Measurements from ENCODE around the gene PITPNM1.
"Not testable (repeated sequence)": the region's sequence is repeated elsewhere in the genome, so short reads cannot be mapped to it uniquely, and the experiment has no call there.

PITPNM1 gene

GRCh38 chr11:67548112-67548511 is 42.9 kb upstream of the PITPNM1 start:
- not testable (repeated sequence) for H3K9me3 ChIP-seq (ENCODE audit: control insufficient read depth, low read length); H2BK15ac ChIP-seq (ENCODE audit: low read depth, poor library complexity, severe bottlenecking); DNase-seq; H3K4me3 ChIP-seq (ENCODE audit: insufficient read depth in 1 of 2, low read depth in 1 of 2, low read length in 2 of 2); H2BK120ac ChIP-seq (ENCODE audit: low read depth, low read length); H3K27ac ChIP-seq (ENCODE audit: low read length, poor library complexity, severe bottlenecking); H3K23ac ChIP-seq (ENCODE audit: low read length in 2 of 2); H2AFZ ChIP-seq (ENCODE audit: low read depth, low read length); H3K36me3 ChIP-seq (ENCODE audit: control insufficient read depth in 1 of 2, insufficient read depth in 2 of 2, low read depth in 1 of 2, low read length in 2 of 2); H4K8ac ChIP-seq (ENCODE audit: low read length); H3K14ac ChIP-seq (ENCODE audit: low read length in 2 of 2); H2AK5ac ChIP-seq (ENCODE audit: low read length, severe bottlenecking); H3K79me1 ChIP-seq (replicated peaks; ENCODE audit: low read length, poor library complexity, severe bottlenecking); H2BK12ac ChIP-seq (ENCODE audit: low read length in 2 of 2); H3K4ac ChIP-seq (ENCODE audit: low read depth in 1 of 2, low read length in 2 of 2); H3K9ac ChIP-seq (ENCODE audit: low read length); H3K18ac ChIP-seq (ENCODE audit: low read depth in 1 of 2, low read length in 2 of 2); H4K91ac ChIP-seq (ENCODE audit: low read length); H2BK5ac ChIP-seq (ENCODE audit: low read depth, low read length, poor library complexity, severe bottlenecking); H3K4me2 ChIP-seq (ENCODE audit: low read length, poor library complexity, severe bottlenecking)
- 86% methylated on average over 2 of the region's 4 CpGs for WGBS
- peaks cover 0 to 26% of the 10 kb centered on the region in 2 experiments for H3K27me3 ChIP-seq (ENCODE audit: control insufficient read depth in 1 of 2, insufficient read depth in 1 of 2, low read length in 2 of 2)
- H3K4me1 ChIP-seq (ENCODE audit: control insufficient read depth, insufficient read depth, low read depth, low read length): peaks cover 16% of the 10 kb centered on the region

GRCh38 chr11:67545280-67545679 is 40.1 kb upstream of the PITPNM1 start:
- Histone ChIP-seq H2AFZ (ENCODE audit: low read depth, low read length) (no peak overlapping the region), H3K79me1 (replicated peaks; ENCODE audit: low read length, poor library complexity, severe bottlenecking) (no peaks in the 10 kb centered on the region)
- WGBS: 77% methylated on average over 8 of the region's 8 CpGs

GRCh38 chr11:67544616-67545242 is 39.6 kb upstream of the PITPNM1 start:
- Histone ChIP-seq H3K23ac (ENCODE audit: low read length in 2 of 2) (no peak overlapping the region), H3K14ac (ENCODE audit: low read length in 2 of 2) (no peak overlapping the region), H3K18ac (ENCODE audit: low read depth in 1 of 2, low read length in 2 of 2) (no peak overlapping the region), H2BK15ac (ENCODE audit: low read depth, poor library complexity, severe bottlenecking) (no peak overlapping the region), H2AFZ (ENCODE audit: low read depth, low read length) (no peak overlapping the region), H3K27me3 (ENCODE audit: control insufficient read depth in 1 of 2, insufficient read depth in 1 of 2, low read length in 2 of 2) (peaks cover 0 to 29% of the 10 kb centered on the region in 2 experiments), H3K9me3 (ENCODE audit: control insufficient read depth, low read length) (no peaks in the 10 kb centered on the region), H3K27ac (ENCODE audit: low read length, poor library complexity, severe bottlenecking) (peak overlapping the region; percentile 75), H3K4me3 (ENCODE audit: insufficient read depth in 1 of 2, low read depth in 1 of 2, low read length in 2 of 2) (no peak overlapping the region), H2BK120ac (ENCODE audit: low read depth, low read length) (no peak overlapping the region), H2BK12ac (ENCODE audit: low read length in 2 of 2) (no peak overlapping the region), H3K4me1 (ENCODE audit: control insufficient read depth, insufficient read depth, low read depth, low read length) (peaks cover 17% of the 10 kb centered on the region), H2AK5ac (ENCODE audit: low read length, severe bottlenecking) (peak overlapping the region; percentile 73), H3K79me1 (replicated peaks; ENCODE audit: low read length, poor library complexity, severe bottlenecking) (no peaks in the 10 kb centered on the region), H2BK5ac (ENCODE audit: low read depth, low read length, poor library complexity, severe bottlenecking) (no peak overlapping the region), H3K4me2 (ENCODE audit: low read length, poor library complexity, severe bottlenecking) (no peak overlapping the region), H3K4ac (ENCODE audit: low read depth in 1 of 2, low read length in 2 of 2) (no peak overlapping the region), H3K9ac (ENCODE audit: low read length) (no peak overlapping the region), H3K36me3 (ENCODE audit: control insufficient read depth in 1 of 2, insufficient read depth in 2 of 2, low read depth in 1 of 2, low read length in 2 of 2) (no peaks in the 10 kb centered on the region), H4K8ac (ENCODE audit: low read length) (no peak overlapping the region), H4K91ac (ENCODE audit: low read length) (no peak overlapping the region)
- WGBS: 81% methylated on average over 10 of the region's 10 CpGs
- no peak for DNase-seq

More at GRCh38 chr11:67545280-67545679, 40.1 kb upstream of the PITPNM1 start:
- no peak overlapping the region for H4K91ac ChIP-seq (ENCODE audit: low read length)
- H2BK15ac ChIP-seq (ENCODE audit: low read depth, poor library complexity, severe bottlenecking): no peak overlapping the region
- no peak overlapping the region for H2BK120ac ChIP-seq (ENCODE audit: low read depth, low read length)
- no peak overlapping the region for H3K4me2 ChIP-seq (ENCODE audit: low read length, poor library complexity, severe bottlenecking)
- peak overlapping the region; percentile 75 for H3K27ac ChIP-seq (ENCODE audit: low read length, poor library complexity, severe bottlenecking)
- H4K8ac ChIP-seq (ENCODE audit: low read length): no peak overlapping the region
- DNase-seq: no peak
- no peak overlapping the region for H3K9ac ChIP-seq (ENCODE audit: low read length)
- peaks cover 17% of the 10 kb centered on the region for H3K4me1 ChIP-seq (ENCODE audit: control insufficient read depth, insufficient read depth, low read depth, low read length)
- no peaks in the 10 kb centered on the region for H3K9me3 ChIP-seq (ENCODE audit: control insufficient read depth, low read length)
- no peak overlapping the region for H3K14ac ChIP-seq (ENCODE audit: low read length in 2 of 2)
- peak overlapping the region in 1 of 2 experiments; percentile 5 for H2BK12ac ChIP-seq (ENCODE audit: low read length in 2 of 2)
- H3K18ac ChIP-seq (ENCODE audit: low read depth in 1 of 2, low read length in 2 of 2): no peak overlapping the region
- no peak overlapping the region for H3K4me3 ChIP-seq (ENCODE audit: insufficient read depth in 1 of 2, low read depth in 1 of 2, low read length in 2 of 2)
- no peak overlapping the region for H3K4ac ChIP-seq (ENCODE audit: low read depth in 1 of 2, low read length in 2 of 2)
- H2AK5ac ChIP-seq (ENCODE audit: low read length, severe bottlenecking): peak overlapping the region; percentile 73
- H2BK5ac ChIP-seq (ENCODE audit: low read depth, low read length, poor library complexity, severe bottlenecking): no peak overlapping the region
- H3K27me3 ChIP-seq (ENCODE audit: control insufficient read depth in 1 of 2, insufficient read depth in 1 of 2, low read length in 2 of 2): peaks cover 0 to 29% of the 10 kb centered on the region in 2 experiments
- H3K23ac ChIP-seq (ENCODE audit: low read length in 2 of 2): no peak overlapping the region
- H3K36me3 ChIP-seq (ENCODE audit: control insufficient read depth in 1 of 2, insufficient read depth in 2 of 2, low read depth in 1 of 2, low read length in 2 of 2): no peaks in the 10 kb centered on the region

GRCh38 chr11:67543585-67543984 is 38.4 kb upstream of the PITPNM1 start:
- Histone ChIP-seq H2BK120ac (ENCODE audit: low read depth, low read length) (no peak overlapping the region), H3K18ac (ENCODE audit: low read depth in 1 of 2, low read length in 2 of 2) (no peak overlapping the region), H2BK15ac (ENCODE audit: low read depth, poor library complexity, severe bottlenecking) (no peak overlapping the region), H3K79me1 (replicated peaks; ENCODE audit: low read length, poor library complexity, severe bottlenecking) (no peaks in the 10 kb centered on the region), H2BK12ac (ENCODE audit: low read length in 2 of 2) (no peak overlapping the region), H2AK5ac (ENCODE audit: low read length, severe bottlenecking) (peak overlapping the region; percentile 75), H3K23ac (ENCODE audit: low read length in 2 of 2) (peak overlapping the region in 1 of 2 experiments; percentile 42), H4K91ac (ENCODE audit: low read length) (no peak overlapping the region), H3K9ac (ENCODE audit: low read length) (no peak overlapping the region), H3K36me3 (ENCODE audit: control insufficient read depth in 1 of 2, insufficient read depth in 2 of 2, low read depth in 1 of 2, low read length in 2 of 2) (no peaks in the 10 kb centered on the region), H3K4me3 (ENCODE audit: insufficient read depth in 1 of 2, low read depth in 1 of 2, low read length in 2 of 2) (no peak overlapping the region), H3K9me3 (ENCODE audit: control insufficient read depth, low read length) (no peaks in the 10 kb centered on the region), H3K27me3 (ENCODE audit: control insufficient read depth in 1 of 2, insufficient read depth in 1 of 2, low read length in 2 of 2) (peaks cover 0 to 29% of the 10 kb centered on the region in 2 experiments), H3K14ac (ENCODE audit: low read length in 2 of 2) (peak overlapping the region in 1 of 2 experiments; percentile 64), H2BK5ac (ENCODE audit: low read depth, low read length, poor library complexity, severe bottlenecking) (no peak overlapping the region), H3K4me1 (ENCODE audit: control insufficient read depth, insufficient read depth, low read depth, low read length) (peaks cover 17% of the 10 kb centered on the region), H3K4me2 (ENCODE audit: low read length, poor library complexity, severe bottlenecking) (no peak overlapping the region), H3K27ac (ENCODE audit: low read length, poor library complexity, severe bottlenecking) (no peak overlapping the region), H3K4ac (ENCODE audit: low read depth in 1 of 2, low read length in 2 of 2) (no peak overlapping the region), H2AFZ (ENCODE audit: low read depth, low read length) (no peak overlapping the region), H4K8ac (ENCODE audit: low read length) (no peak overlapping the region)
- DNase-seq: no peak
- 78% methylated on average over 2 of the region's 2 CpGs for WGBS

All from mesenchymal stem cell (in vitro differentiated cells and primary cell).